Stimulated activated CD8-positive, alpha-beta memory T cell treated with anti-CD3 and anti-CD28 coated beads, Interleukin-15, amount 100 ng/mL, for 1 hour (primary cell): ENCODE results near the gene SLC39A12.
"Not testable (repeated sequence)": the region's sequence is repeated elsewhere in the genome, so short reads cannot be mapped to it uniquely, and the experiment has no call there.

Experiments used
- DNase-seq: peaks from one replicate; pipeline ENCODE4 v3.0.0-alpha.2; 2020; ENCODE audit warnings: low read depth

Gene SLC39A12

GRCh38 chr10:17951868-17952371 lies at the start of gene SLC39A12:
Gene SLC39A12, plus strand, starts transcription at chr10:17951918. Its CDS starts 1,359 bp downstream, at chr10:17953277.
- no peak for DNase-seq

DNA sequence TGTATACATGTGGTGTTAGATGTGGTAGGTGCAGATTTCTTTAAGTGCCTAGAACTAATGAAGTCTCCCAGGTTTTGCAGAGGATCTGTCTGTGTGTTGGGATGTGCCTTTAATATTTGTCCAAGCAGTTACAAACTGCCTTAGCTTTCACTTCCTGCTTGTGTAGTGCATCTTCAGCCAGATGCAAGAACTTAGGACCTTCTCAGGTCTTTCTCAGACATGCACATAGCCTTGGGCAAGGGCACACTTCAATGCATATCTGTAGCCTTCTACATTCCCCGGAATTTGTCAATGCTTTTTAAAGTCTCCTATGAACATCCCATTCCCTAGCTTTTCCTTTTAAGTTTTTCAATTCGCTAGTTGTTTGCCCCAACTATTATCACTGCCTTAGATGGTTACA lies 47.2 kb upstream of the SLC39A12 start:
- DNase-seq = no peak

DNA sequence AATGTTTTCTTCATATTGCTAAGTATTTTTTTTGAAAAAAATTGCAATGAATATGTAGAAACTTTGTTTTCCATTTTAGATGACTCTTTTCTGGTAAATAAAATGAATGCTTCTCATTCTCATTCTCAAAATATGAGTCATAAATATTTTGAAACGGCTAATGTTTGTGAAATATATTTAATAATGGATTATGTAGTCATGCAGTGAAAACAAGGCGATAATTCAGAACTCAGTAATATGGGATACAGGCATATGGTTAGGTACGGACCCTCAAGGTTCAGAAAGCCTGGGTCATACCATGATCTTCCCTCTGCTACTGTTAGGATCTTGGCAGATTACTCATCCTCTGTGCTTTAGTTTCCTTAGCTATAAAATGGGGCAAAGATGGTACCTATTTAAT lies 46.2 kb upstream of the SLC39A12 start:
- no peak for DNase-seq

GRCh38 chr10:17906002-17906401 lies 45.7 kb upstream of the SLC39A12 start:
- DNase-seq = no peak

DNA sequence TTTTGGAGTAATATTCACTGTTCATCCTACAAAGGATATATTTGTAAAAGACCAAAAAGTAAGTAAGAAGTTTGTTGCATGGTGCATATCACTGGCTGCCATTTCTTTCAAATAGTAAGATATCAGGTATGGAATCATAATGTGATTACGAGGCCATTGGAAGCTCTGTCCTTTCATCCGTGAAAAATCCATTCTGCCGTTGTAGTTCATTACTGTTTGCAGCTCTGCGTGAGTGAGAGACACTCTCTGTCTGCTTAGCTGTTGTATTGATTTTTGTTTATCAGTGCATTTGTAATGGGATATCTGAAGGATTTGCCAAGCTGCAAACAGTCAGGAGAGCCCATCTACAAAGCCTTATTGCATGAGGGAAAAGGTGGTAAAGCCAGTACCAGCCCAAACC lies 44.1 kb upstream of the SLC39A12 start:
- no peak for DNase-seq

- DNase-seq = no peak
Observed at GRCh38 chr10:17910125-17910789, 41.5 kb upstream of the SLC39A12 start.

DNA sequence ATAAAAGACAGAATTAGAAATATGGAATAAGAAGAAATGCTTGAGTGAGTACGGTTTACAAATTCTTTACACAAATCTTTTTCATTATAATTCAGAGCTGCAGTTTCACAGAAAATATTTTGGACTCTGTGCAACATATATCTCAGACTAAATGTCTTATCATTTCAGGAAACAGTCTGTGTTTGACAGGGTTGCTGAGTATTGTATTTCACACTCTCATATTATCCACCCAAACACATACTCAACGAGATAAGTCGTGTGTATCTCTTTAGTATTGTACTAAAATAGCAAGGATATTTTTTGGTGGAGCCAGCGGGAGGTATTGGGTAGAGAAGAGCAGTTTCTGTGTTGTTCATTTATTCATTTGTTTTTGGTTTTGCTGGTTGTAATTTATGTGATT lies 39.0 kb upstream of the SLC39A12 start:
- no peak for DNase-seq

DNA sequence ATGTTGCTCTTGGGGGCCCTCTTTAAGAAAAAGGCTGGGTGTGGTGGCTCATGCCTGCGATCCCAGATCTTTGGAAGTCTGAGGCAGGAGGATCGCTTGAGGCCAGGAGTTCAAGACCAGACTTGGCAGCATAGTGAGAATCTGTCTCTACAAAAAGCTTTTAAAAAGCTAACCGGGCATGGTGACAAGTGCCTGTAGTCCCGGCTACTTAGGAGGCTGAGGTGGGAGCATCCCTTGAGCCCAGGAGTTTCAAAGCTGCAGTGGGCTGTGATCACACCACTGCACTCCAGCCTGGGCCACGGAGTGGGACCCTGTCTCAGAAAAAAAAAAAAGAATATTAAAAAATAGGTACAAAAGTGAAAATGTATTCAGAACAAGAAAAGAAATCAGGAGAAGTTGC lies 38.1 kb upstream of the SLC39A12 start:
- no peak for DNase-seq

- DNase-seq = no peak
Observed at GRCh38 chr10:17914169-17915045, 37.3 kb upstream of the SLC39A12 start.

DNA sequence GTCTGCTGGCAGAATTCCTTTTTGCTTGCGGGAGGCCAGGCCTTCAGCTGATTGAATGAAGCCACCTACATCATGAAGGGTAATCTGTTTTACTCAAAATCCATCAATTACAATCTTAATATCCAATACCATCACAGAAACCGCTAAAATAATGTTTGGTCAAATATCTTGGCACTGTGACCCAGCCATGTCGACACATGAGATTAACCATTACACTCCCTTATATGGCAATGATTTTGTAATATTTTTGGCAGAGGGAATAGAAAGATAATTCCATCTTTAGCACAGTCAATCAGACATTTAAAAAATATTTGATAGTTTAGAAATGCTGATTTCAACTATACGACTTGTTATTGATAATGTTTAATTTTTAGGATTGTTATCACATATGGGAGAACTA lies 36.5 kb upstream of the SLC39A12 start:
- DNase-seq = no peak

DNA sequence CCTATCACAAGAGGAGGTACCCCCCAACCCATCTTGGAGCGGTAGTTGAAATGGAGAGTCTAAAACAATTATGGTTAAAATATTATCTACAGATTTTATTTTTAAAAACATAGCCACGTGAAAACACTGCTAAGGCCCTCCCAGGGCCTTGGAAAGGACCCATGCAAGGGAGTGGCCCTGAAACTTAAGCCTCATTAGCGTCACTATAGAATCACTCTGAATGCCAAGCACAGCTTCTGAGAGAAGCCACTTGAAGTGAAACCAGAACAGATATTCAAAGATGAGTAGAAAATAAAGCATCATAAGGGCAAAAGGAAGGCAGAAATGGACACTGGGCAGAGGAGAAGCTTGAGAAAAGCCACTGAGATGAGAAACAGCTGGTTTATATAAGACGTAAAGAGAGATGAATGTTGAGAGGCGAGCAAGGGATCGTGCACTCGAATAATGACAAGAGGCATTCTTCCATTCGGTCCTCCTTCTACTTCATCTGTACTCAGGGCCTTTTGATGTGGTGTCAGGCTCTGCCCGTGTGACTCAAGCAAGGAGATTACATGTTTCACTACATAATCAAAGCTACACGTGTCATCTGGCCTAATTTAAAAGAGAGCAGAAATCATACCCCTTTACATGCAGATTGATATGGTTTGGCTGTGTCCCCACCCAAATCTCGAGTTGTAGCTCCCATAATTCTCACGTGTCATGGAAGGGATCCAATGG lies 33.4 kb upstream of the SLC39A12 start:
- DNase-seq = no peak

DNA sequence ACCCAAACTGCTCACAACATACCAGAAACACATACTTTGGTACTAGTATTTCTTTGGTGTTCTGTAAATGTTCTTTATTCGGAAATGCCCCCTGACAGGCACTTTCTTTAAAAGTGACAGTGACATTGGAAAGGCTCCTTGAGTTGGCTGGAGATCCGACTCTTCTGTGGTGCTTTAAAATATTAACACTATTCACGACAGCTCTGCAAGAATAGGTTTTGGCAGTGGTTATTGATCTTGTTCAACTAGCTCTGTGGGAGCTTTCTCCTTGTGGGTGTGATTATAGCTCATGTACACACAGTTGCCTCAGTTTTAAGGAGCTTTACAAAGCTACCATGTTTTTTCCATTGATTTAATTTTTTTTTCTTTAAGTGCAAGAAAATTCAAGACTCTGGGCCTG lies 30.3 kb upstream of the SLC39A12 start:
- no peak for DNase-seq

GRCh38 chr10:17923728-17924127 lies 28.0 kb upstream of the SLC39A12 start:
- DNase-seq = no peak

- no peak for DNase-seq
Observed at GRCh38 chr10:17943033-17943745, 8.5 kb upstream of the SLC39A12 start.

- DNase-seq = not testable (repeated sequence)
Observed at GRCh38 chr10:17950269-17950668, 1.4 kb upstream of the SLC39A12 start.

DNA sequence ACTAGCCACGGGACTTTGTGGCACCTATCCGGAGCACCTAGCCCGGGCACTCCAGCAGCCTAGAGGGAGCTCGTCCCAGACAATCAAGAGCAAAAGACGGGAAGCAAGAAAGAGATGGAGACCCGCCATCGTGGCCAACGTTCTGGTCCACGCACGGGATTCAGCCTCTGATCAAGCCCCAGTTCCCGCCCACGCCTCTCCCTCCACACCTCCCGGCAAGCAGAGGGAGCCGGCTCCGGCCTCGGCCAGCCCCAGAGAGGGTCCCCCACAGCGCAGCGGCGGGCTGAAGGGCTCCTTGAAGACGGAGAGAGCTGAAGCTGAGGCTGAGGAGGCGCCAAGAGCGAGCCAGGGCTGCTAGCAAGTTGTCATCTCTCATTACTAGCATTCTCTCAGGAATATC lies 992 bp upstream of the SLC39A12 start:
- no peak for DNase-seq

GRCh38 chr10:17954372-17954771 lies 2.7 kb downstream of the SLC39A12 start:
- not testable (repeated sequence) for DNase-seq

DNA sequence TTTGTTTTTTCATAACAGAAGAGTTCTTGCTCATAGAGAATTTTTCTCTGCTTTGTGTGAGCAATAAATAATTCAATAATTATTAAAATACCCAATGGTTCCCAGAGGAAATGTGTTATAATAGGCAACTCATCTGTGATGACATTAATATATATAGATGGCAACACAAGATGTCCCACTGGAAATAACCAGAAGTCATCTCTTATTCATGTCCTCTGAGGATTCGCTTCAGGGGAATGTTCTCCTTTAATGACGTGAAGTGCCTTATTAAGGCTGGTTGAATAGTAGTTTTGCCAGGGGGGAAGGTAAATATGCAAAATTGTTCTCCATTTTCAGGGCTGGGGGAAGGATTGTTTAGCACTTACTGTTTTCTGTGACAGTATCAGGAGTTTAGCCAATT lies 3.1 kb downstream of the SLC39A12 start:
- DNase-seq = no peak

DNA sequence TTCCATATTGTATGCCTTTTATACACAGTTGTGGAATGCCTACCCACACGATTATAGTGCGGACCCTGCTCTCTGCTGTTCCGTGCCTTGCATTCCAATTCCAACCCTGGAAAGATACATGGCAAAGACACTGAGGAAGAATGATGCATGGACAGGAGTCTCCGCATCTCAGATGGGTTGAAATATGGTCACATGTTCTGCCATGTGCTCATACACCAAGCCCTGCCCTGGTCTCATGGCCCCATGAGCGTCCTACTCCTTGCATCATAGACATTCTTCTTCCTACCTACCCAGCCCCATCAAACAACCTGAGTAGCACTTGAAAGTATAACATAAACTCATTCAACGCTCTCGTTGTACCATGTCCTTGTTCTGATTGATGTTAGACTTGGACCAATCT lies 6.3 kb downstream of the SLC39A12 start:
- DNase-seq = no peak

DNA sequence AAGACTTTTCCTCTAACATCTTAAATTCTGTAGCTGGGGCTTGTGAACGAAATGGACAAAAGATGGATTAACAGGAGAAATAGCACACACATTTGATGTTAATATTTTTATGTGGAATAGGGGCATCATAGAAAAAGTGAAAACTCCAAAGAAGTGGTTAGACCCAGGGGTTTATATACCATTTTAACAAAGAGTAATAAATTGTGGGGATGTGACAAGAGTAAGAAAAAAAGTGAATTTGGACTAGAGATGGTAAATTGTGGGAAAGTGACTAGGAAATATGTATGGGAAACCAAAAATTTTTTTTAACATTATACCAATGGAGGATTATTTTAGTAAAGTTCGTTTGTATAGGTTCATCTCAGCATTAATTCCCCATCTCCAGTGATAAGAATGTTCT lies 8.2 kb downstream of the SLC39A12 start:
- DNase-seq = no peak

- DNase-seq = no peak
Observed at GRCh38 chr10:17961551-17962422, 10.1 kb downstream of the SLC39A12 start.
